Measurements from ENCODE around the gene KCNQ2. TPM values are rescaled to one million over a fixed set of nuclear protein-coding genes. Genes with fewer than 3 reads are reported as not detected.

KCNQ2 gene
- total RNA-seq, 1 donor from 2014 or later: 157 TPM

- peaks cover 3% of the 10 kb centered on the region for H3K36me3 Mint-ChIP-seq (ENCODE audit: low read depth)
- peak overlapping the region; percentile 85 for H3K4me3 Mint-ChIP-seq
- no peak overlapping the region for H3K27ac Mint-ChIP-seq (ENCODE audit: unreplicated experiment)
- no peak for DNase-seq (ENCODE audit: low read depth, low spot score)
- TF ChIP-seq CTCF (conservative IDR thresholded peaks at IDR 0.05): no peak
- H3K4me1 Mint-ChIP-seq: peaks cover 14% of the 10 kb centered on the region
- peaks cover 17% of the 10 kb centered on the region for H3K27me3 Mint-ChIP-seq (ENCODE audit: low read depth)
- H3K9me3 Mint-ChIP-seq: no peaks in the 10 kb centered on the region
Measured at GRCh38 chr20:63470410-63470809, 2.0 kb downstream of the KCNQ2 start.

GRCh38 chr20:63469713-63470101 is 2.7 kb downstream of the KCNQ2 start:
- Mint-ChIP-seq H3K9me3 (no peaks in the 10 kb centered on the region), H3K4me1 (peaks cover 20% of the 10 kb centered on the region), H3K36me3 (ENCODE audit: low read depth) (peaks cover 3% of the 10 kb centered on the region), H3K27ac (ENCODE audit: unreplicated experiment) (no peak overlapping the region), H3K4me3 (peak overlapping the region; percentile 85), H3K27me3 (ENCODE audit: low read depth) (peaks cover 10% of the 10 kb centered on the region)
- DNase-seq (ENCODE audit: low read depth, low spot score): no peak
- TF ChIP-seq CTCF (conservative IDR thresholded peaks at IDR 0.05): no peak

DNA sequence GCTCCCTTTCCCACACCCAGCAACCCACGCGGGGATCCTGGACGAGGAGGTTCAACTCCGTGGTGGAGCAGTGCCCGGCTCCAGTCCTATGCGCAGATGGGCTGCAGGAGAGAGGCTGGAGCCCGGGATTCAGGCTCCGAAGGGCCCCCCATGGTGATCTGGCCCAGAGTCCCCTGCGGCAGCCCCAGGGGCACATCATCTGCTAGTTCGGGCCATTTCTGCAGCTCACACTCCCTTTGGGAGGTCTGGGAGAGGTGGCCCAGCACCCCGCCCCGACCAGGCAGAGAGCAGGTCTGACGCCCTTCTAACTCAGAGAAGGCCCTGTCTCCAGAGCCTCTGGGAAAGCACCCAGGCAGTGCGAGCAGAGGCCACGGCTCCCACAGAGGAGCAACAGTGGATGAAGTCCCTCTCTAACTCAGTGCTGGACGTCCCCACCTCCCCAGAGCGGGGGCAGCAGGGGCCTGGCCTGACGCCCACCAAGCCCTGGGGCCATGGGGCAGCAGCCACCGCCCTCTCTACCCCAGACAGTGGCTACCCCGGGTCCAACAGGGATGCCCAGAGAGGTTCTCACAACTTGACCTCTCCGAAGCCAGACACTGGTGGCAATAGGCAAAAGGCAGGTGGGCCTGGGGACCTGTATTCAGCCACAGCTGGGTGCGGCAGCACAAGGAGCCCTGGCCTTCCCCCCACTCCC is 3.3 kb downstream of the KCNQ2 start:
- peaks cover 3% of the 10 kb centered on the region for H3K36me3 Mint-ChIP-seq (ENCODE audit: low read depth)
- H3K4me3 Mint-ChIP-seq: peak overlapping the region; percentile 85
- TF ChIP-seq CTCF (conservative IDR thresholded peaks at IDR 0.05): no peak
- peaks cover 5% of the 10 kb centered on the region for H3K27me3 Mint-ChIP-seq (ENCODE audit: low read depth)
- peaks cover 24% of the 10 kb centered on the region for H3K4me1 Mint-ChIP-seq
- H3K27ac Mint-ChIP-seq (ENCODE audit: unreplicated experiment): no peak overlapping the region
- H3K9me3 Mint-ChIP-seq: no peaks in the 10 kb centered on the region
- no peak for DNase-seq (ENCODE audit: low read depth, low spot score)

- H3K4me1 Mint-ChIP-seq: peaks cover 31% of the 10 kb centered on the region
- no peaks in the 10 kb centered on the region for H3K27me3 Mint-ChIP-seq (ENCODE audit: low read depth)
- TF ChIP-seq CTCF (conservative IDR thresholded peaks at IDR 0.05): no peak
- peak overlapping the region; percentile 65 for H3K4me3 Mint-ChIP-seq
- H3K27ac Mint-ChIP-seq (ENCODE audit: unreplicated experiment): no peak overlapping the region
- DNase-seq (ENCODE audit: low read depth, low spot score): no peak
- H3K9me3 Mint-ChIP-seq: no peaks in the 10 kb centered on the region
- peaks cover 3% of the 10 kb centered on the region for H3K36me3 Mint-ChIP-seq (ENCODE audit: low read depth)
Measured at GRCh38 chr20:63468421-63468820, 4.0 kb downstream of the KCNQ2 start.

DNA sequence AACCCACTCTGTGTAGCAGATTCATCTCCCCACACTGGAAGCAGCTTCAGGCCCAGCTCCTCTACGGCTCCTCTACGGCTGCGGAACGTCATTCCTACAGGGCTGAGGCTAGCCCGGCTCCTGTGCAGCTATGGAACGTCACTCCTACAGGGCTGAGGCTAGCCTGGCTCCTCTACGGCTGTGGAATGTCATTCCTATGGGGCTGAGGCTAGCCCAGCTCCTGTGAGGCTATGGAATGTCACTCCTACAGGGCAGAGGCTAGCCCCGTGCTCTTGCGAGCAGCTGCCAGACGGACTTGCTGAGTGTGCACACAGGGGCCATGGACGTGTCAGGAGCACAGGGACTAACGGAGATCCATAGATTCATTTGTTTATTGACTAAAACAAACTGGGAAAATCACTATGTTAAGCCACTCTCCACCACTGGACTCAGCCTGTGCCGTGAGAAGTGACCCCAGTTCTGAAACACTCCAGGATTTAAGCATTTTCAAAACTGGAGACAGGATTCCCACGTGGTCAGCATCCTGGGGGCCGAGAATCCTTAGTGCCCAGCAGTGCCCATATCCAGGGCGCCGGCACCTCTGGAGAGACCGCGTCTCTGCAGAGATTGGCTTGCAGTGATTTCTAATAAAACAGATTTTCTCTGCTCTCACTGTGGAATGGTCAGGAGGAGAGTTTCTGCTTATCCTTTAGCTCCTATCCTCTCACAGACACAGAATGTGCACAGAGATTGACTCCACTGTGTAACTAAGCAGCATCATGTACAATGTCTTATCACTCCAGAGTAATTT is 5.0 kb downstream of the KCNQ2 start:
- no peak for DNase-seq (ENCODE audit: low read depth, low spot score)
- Mint-ChIP-seq H3K36me3 (ENCODE audit: low read depth) (peaks cover 3% of the 10 kb centered on the region), H3K4me3 (peak overlapping the region; percentile 65), H3K4me1 (peaks cover 34% of the 10 kb centered on the region), H3K9me3 (no peaks in the 10 kb centered on the region), H3K27ac (ENCODE audit: unreplicated experiment) (no peak overlapping the region), H3K27me3 (ENCODE audit: low read depth) (no peaks in the 10 kb centered on the region)
- TF ChIP-seq CTCF (conservative IDR thresholded peaks at IDR 0.05): no peak
